IMR-90 (cell line): ENCODE measurements around the gene SOX8. TPM values are rescaled to one million over a fixed set of nuclear protein-coding genes. Genes with fewer than 3 reads are reported as not detected.

Experiments
- ATAC-seq: fragments of 200-7000 bp; cut with Tn5 transposase; 2 replicates; pipeline ENCODE4 v1.9.1; 2020; ENCODE audit warnings: low read depth, mild to moderate bottlenecking, moderate library complexity
- BruUV-seq: library from RNA; stranded (reverse); fragments of 400-500 nt; replicated peaks from 2 replicates; lab custom pipeline; 2021; lab: Mats Ljungman, UMichigan
- CTCF ChIA-PET: fragments of 300-600 bp; formaldehyde crosslinking; extraction: SDS; loops from one replicate; lab custom pipeline; 2021; ENCODE audit warnings: antibody characterized with exemption; lab: Yijun Ruan, JAX
- POLR2A ChIA-PET: fragments of 300-600 bp; sonication (Branson Sonifier 250); formaldehyde crosslinking; loops from one replicate; lab custom pipeline; 2022; ENCODE audit warnings: antibody characterized with exemption; ENCODE audit not compliant: unreplicated experiment; lab: Charles Lee
- DNase-seq: peaks from one replicate; pipeline ENCODE4 v3.0.0; 2013
- H2AFZ ChIP-seq: replicated peaks from 2 replicates; pipeline ENCODE3; 2013; ENCODE audit warnings: low read length, mild to moderate bottlenecking; ENCODE audit not compliant: poor library complexity
- H2AK5ac ChIP-seq: 2 replicates; pipeline ENCODE4 v1.6.1; 2013; ENCODE audit warnings: low read depth, low read length, inconsistent platforms
- H2AK9ac ChIP-seq: replicated peaks from 2 replicates; pipeline ENCODE3; 2013; ENCODE audit warnings: mild to moderate bottlenecking, low read depth, low read length, moderate library complexity; ENCODE audit not compliant: poor library complexity
- H2BK120ac ChIP-seq: 2 replicates; pipeline ENCODE4 v1.6.1; 2013; ENCODE audit warnings: low read depth, low read length, inconsistent platforms
- H2BK15ac ChIP-seq: 3 replicates; pipeline ENCODE4 v1.6.1; 2013; ENCODE audit warnings: low read depth, low read length, inconsistent platforms
- H2BK20ac ChIP-seq: 2 replicates; pipeline ENCODE4 v1.6.1; 2013; ENCODE audit warnings: low read depth, mild to moderate bottlenecking, inconsistent platforms, low read length, moderate library complexity
- H2BK5ac ChIP-seq: 2 replicates; pipeline ENCODE4 v1.6.1; 2013; ENCODE audit warnings: mild to moderate bottlenecking, low read depth, low read length, inconsistent platforms; ENCODE audit not compliant: poor library complexity, severe bottlenecking
- H3K14ac ChIP-seq: replicated peaks from 2 replicates; pipeline ENCODE4 v1.6.1; 2013; ENCODE audit warnings: low read depth, low read length, inconsistent platforms
- H3K18ac ChIP-seq: 2 replicates; pipeline ENCODE4 v1.6.1; 2013; ENCODE audit warnings: low read depth, low read length, control low read depth
- H3K23ac ChIP-seq: 2 replicates; pipeline ENCODE4 v1.6.1; 2013; ENCODE audit warnings: low read depth, low read length, inconsistent platforms
- H3K27ac ChIP-seq: 2 replicates; pipeline ENCODE4 v1.5.1; 2013; ENCODE audit warnings: mild to moderate bottlenecking, control low read depth, low read length; ENCODE audit not compliant: insufficient read depth
- H3K27me3 ChIP-seq: 2 replicates; pipeline ENCODE4 v1.6.1; 2013; ENCODE audit warnings: low read length; ENCODE audit not compliant: control insufficient read depth, insufficient read depth
- H3K36me3 ChIP-seq: 2 replicates; pipeline ENCODE4 v1.6.1; 2013; ENCODE audit warnings: low read length, mixed read lengths; ENCODE audit not compliant: control insufficient read depth, insufficient read depth
- H3K4ac ChIP-seq: 2 replicates; pipeline ENCODE4 v1.6.1; 2013; ENCODE audit warnings: low read depth, low read length, inconsistent platforms
- H3K4me1 ChIP-seq: 2 replicates; pipeline ENCODE4 v1.6.1; 2013; ENCODE audit warnings: low read length, mixed read lengths; ENCODE audit not compliant: control insufficient read depth, insufficient read depth
- H3K4me2 ChIP-seq: 2 replicates; pipeline ENCODE4 v1.6.1; 2013; ENCODE audit warnings: low read depth, mild to moderate bottlenecking, control low read depth, low read length, moderate library complexity
- H3K4me3 ChIP-seq: 2 replicates; pipeline ENCODE4 v1.5.1; 2013; ENCODE audit warnings: low read depth, mild to moderate bottlenecking, control low read depth, low read length, moderate library complexity; ENCODE audit not compliant: insufficient read depth
- H3K56ac ChIP-seq: 2 replicates; pipeline ENCODE4 v1.6.1; 2013; ENCODE audit warnings: low read length, inconsistent platforms; ENCODE audit not compliant: insufficient read depth; ENCODE audit errors: extremely low read depth
- H3K79me1 ChIP-seq, 2 experiments: 2 replicates each; pipeline ENCODE4 v1.6.1; 2013; ENCODE audit warnings: low read length in 2 of 2, inconsistent platforms in 1 of 2, low read depth in 1 of 2
- H3K9ac ChIP-seq: 2 replicates; pipeline ENCODE4 v1.6.1; 2013; ENCODE audit warnings: low read depth, low read length, control low read depth
- H3K9me1 ChIP-seq: 2 replicates; pipeline ENCODE4 v1.6.1; 2013; ENCODE audit warnings: low read length, inconsistent platforms; ENCODE audit not compliant: insufficient read depth
- H3K9me3 ChIP-seq: 2 replicates; pipeline ENCODE4 v1.6.1; 2013; ENCODE audit warnings: low read length; ENCODE audit not compliant: control insufficient read depth, insufficient read depth
- H4K20me1 ChIP-seq: 2 replicates; pipeline ENCODE4 v1.6.1; 2013; ENCODE audit warnings: low read length, inconsistent platforms; ENCODE audit not compliant: insufficient read depth
- H4K5ac ChIP-seq: 2 replicates; pipeline ENCODE4 v1.6.1; 2013; ENCODE audit warnings: mild to moderate bottlenecking, low read depth, low read length, control low read depth
- H4K8ac ChIP-seq, 2 experiments: 2 replicates each; pipeline ENCODE4 v1.6.1; 2013; ENCODE audit warnings: low read depth in 2 of 2, low read length in 2 of 2, control low read depth in 1 of 2, inconsistent platforms in 1 of 2
- H4K91ac ChIP-seq: 2 replicates; pipeline ENCODE4 v1.6.1; 2013; ENCODE audit warnings: low read depth, low read length, inconsistent platforms; ENCODE audit not compliant: insufficient read depth
- BHLHE40 ChIP-seq: fragments of 150-350 bp; IDR thresholded peaks from 2 replicates; pipeline ENCODE4 v1.6.1; 2016; ENCODE audit warnings: mild to moderate bottlenecking, low read depth, low read length
- CEBPB ChIP-seq: IDR thresholded peaks from 2 replicates; pipeline ENCODE4 v1.6.1; 2012; ENCODE audit warnings: low read depth, low read length, improper control_type of control experiment
- FOS ChIP-seq: fragments of 150-350 bp; IDR thresholded peaks from 2 replicates; pipeline ENCODE4 v1.6.1; 2016; ENCODE audit warnings: low read depth, low read length
- MAFK ChIP-seq: IDR thresholded peaks from 2 replicates; pipeline ENCODE4 v1.6.1; 2012; ENCODE audit warnings: low read depth, low read length, improper control_type of control experiment
- MAZ ChIP-seq: IDR thresholded peaks from 2 replicates; pipeline ENCODE4 v1.6.1; 2012; ENCODE audit warnings: low read depth, mild to moderate bottlenecking, low read length, improper control_type of control experiment, moderate library complexity, borderline replicate concordance
- MXI1 ChIP-seq: IDR thresholded peaks from 2 replicates; pipeline ENCODE4 v1.6.1; 2012; ENCODE audit warnings: low read depth, mild to moderate bottlenecking, low read length, moderate library complexity, borderline replicate concordance
- NFE2L2 ChIP-seq: fragments of 150-350 bp; IDR thresholded peaks from 2 replicates; pipeline ENCODE4 v1.6.1; 2016; ENCODE audit warnings: low read depth, mild to moderate bottlenecking, low read length
- POLR2A ChIP-seq: IDR thresholded peaks from 2 replicates; pipeline ENCODE4 v1.6.1; 2012; ENCODE audit warnings: mild to moderate bottlenecking, low read depth, low read length
- RAD21 ChIP-seq: IDR thresholded peaks from 2 replicates; pipeline ENCODE4 v1.6.1; 2012; ENCODE audit warnings: low read length, improper control_type of control experiment
- RCOR1 ChIP-seq: IDR thresholded peaks from 2 replicates; pipeline ENCODE4 v1.6.1; 2012; ENCODE audit warnings: mild to moderate bottlenecking, low read length, improper control_type of control experiment; ENCODE audit not compliant: insufficient replicate concordance
- RFX5 ChIP-seq: IDR thresholded peaks from 2 replicates; pipeline ENCODE4 v1.8.0; 2012; ENCODE audit warnings: low read depth, mild to moderate bottlenecking, low read length, moderate library complexity
- SMC3 ChIP-seq: fragments of 150-350 bp; IDR thresholded peaks from 2 replicates; pipeline ENCODE4 v1.6.1; 2016; ENCODE audit warnings: low read depth, mild to moderate bottlenecking, antibody characterized with exemption, low read length, moderate library complexity
- WGBS, 2 experiments: methylation state at CpG; one replicate each; pipeline versions ENCODE4 v1.1.5 to v1.1.7; 2013; ENCODE audit warnings: missing lambda C conversion rate in 2 of 2; ENCODE audit not compliant: insufficient read length in 1 of 2; ENCODE audit errors: extremely low coverage in 2 of 2; 5-methylcytosine and 5-hydroxymethylcytosine counted together
- dilution Hi-C: fragments of 300-500 bp; cut with HindIII; formaldehyde crosslinking; loops from one replicate; pipeline ENCODE4 v1.14.3; 2018; ENCODE audit warnings: low sequenced_read_pairs; ENCODE audit not compliant: unreplicated experiment
- in situ Hi-C: fragments of 300-500 bp; cut with MboI; formaldehyde crosslinking; loops from 3 replicates; pipeline ENCODE4 v1.14.3; 2019; ENCODE audit warnings: low sequenced_read_pairs, inconsistent platforms, mixed read lengths
- intact Hi-C: fragments of 100-400 bp; cut with micrococcal nuclease; formaldehyde crosslinking; loops from 2 replicates; pipeline ENCODE4 v1.10.0; 2022
- polyA plus RNA-seq, 3 experiments: library from polyadenylated mRNA; depleted of rRNA; stranded (reverse); fragments of >200 nt; gene quantifications; 2 replicates each; pipeline ENCODE4 v1.2.3, GENCODE V29; 2012; ENCODE audit warnings: low replicate concordance in 1 of 3
- total RNA-seq: library from RNA; depleted of rRNA; stranded (reverse); fragments of >200 nt; gene quantifications from 2 replicates; pipeline ENCODE4 v1.2.3, GENCODE V29; 2012
- TF ChIP-seq, protein P1 (sequence below): conservative IDR thresholded peaks from 2 replicates; pipeline ENCODE4 v1.5.1; 2012; ENCODE audit warnings: mild to moderate bottlenecking, low read depth, low read length, improper control_type of control experiment
- TF ChIP-seq, protein P2 (sequence below): fragments of 150-350 bp; IDR thresholded peaks from 2 replicates; pipeline ENCODE4 v1.6.1; 2016; ENCODE audit warnings: low read depth, mild to moderate bottlenecking, low read length, moderate library complexity, borderline replicate concordance
- TF ChIP-seq, protein P3 (sequence below): fragments of 150-350 bp; IDR thresholded peaks from 2 replicates; pipeline ENCODE4 v1.6.1; 2017; ENCODE audit warnings: mild to moderate bottlenecking, antibody characterized with exemption, low read length, low read depth

SOX8 gene
- total and polyA plus RNA-seq, 2 of the 4 experiments (the other 2 are of a cell fraction): under 0.01 to 0.26 TPM

DNA sequence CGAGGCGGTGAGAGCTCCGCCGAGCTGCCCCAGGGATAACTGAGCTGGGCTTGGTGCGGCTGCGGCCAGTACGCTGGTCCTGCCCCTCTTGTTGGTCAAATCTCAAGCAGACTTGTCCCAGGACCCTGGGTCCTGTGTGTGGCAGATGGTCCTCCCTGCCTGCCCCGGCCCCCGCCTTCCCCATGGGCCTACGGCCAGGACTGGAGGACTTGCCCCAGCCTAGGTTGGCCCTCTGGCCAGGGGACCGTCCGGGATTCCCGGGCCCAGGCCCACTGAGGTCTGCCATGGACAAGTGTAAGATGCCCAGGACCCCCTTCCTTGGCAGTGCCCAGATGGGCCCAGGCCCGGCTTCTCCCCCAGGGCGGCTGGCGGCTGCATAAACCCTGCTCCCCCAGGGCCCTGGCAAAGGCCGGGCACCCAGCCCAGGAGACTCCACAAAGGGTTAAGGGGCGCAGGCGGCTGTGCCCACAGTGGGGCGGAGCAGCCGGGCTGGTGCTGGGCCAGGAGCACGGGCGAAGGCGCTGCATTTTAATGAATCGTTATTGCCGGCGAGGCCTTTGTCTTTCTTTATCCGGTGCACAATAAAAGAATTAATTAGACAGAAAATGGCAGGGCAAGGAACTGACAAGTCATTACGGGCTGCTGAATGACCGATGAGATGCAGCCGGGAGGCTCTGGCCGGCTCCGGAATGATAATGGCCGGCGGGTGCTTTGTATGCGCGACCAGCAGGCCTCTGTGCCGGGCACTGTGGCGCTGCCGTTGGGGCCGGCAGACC, 9.1 kb downstream of the SOX8 start:
- H2BK120ac ChIP-seq: no peak overlapping the region
- no peak overlapping the region for H3K56ac ChIP-seq
- H2AFZ ChIP-seq: no peak overlapping the region
- H3K4me1 ChIP-seq: no peaks in the 10 kb centered on the region
- in situ Hi-C loops (no loop called here), dilution Hi-C loops (no loop called here), intact Hi-C loops (no loop called here)
- no peak for TF ChIP-seq RAD21
- TF ChIP-seq NFE2L2: no peak
- TF ChIP-seq SMC3: no peak
- TF ChIP-seq, protein P1, sequence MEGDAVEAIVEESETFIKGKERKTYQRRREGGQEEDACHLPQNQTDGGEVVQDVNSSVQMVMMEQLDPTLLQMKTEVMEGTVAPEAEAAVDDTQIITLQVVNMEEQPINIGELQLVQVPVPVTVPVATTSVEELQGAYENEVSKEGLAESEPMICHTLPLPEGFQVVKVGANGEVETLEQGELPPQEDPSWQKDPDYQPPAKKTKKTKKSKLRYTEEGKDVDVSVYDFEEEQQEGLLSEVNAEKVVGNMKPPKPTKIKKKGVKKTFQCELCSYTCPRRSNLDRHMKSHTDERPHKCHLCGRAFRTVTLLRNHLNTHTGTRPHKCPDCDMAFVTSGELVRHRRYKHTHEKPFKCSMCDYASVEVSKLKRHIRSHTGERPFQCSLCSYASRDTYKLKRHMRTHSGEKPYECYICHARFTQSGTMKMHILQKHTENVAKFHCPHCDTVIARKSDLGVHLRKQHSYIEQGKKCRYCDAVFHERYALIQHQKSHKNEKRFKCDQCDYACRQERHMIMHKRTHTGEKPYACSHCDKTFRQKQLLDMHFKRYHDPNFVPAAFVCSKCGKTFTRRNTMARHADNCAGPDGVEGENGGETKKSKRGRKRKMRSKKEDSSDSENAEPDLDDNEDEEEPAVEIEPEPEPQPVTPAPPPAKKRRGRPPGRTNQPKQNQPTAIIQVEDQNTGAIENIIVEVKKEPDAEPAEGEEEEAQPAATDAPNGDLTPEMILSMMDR: no peak
- TF ChIP-seq POLR2A: no peak
- TF ChIP-seq RFX5: no peak
- TF ChIP-seq, protein P2, sequence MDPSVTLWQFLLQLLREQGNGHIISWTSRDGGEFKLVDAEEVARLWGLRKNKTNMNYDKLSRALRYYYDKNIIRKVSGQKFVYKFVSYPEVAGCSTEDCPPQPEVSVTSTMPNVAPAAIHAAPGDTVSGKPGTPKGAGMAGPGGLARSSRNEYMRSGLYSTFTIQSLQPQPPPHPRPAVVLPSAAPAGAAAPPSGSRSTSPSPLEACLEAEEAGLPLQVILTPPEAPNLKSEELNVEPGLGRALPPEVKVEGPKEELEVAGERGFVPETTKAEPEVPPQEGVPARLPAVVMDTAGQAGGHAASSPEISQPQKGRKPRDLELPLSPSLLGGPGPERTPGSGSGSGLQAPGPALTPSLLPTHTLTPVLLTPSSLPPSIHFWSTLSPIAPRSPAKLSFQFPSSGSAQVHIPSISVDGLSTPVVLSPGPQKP: no peak
- TF ChIP-seq BHLHE40: no peak
- TF ChIP-seq FOS: no peak
- TF ChIP-seq, protein P3, sequence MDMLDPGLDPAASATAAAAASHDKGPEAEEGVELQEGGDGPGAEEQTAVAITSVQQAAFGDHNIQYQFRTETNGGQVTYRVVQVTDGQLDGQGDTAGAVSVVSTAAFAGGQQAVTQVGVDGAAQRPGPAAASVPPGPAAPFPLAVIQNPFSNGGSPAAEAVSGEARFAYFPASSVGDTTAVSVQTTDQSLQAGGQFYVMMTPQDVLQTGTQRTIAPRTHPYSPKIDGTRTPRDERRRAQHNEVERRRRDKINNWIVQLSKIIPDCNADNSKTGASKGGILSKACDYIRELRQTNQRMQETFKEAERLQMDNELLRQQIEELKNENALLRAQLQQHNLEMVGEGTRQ: no peak
- TF ChIP-seq CEBPB: no peak
- no peak for TF ChIP-seq MXI1
- TF ChIP-seq MAZ: no peak
- TF ChIP-seq RCOR1: no peak
- no peak for TF ChIP-seq MAFK
- H3K9me3 ChIP-seq: peaks cover 18% of the 10 kb centered on the region
- no peak overlapping the region for H3K4ac ChIP-seq
- no peak overlapping the region for H4K8ac ChIP-seq
- H2AK5ac ChIP-seq: no peak overlapping the region
- H2BK20ac ChIP-seq: no peak overlapping the region
- no TSS peak for BruUV-seq
- H3K27ac ChIP-seq: no peak overlapping the region
- H3K36me3 ChIP-seq: no peaks in the 10 kb centered on the region
- H3K4me3 ChIP-seq: no peak overlapping the region
- no peak overlapping the region for H4K91ac ChIP-seq
- ATAC-seq: no peak
- H3K14ac ChIP-seq: no peak overlapping the region
- H3K9me1 ChIP-seq: no peaks in the 10 kb centered on the region
- no peak overlapping the region for H3K4me2 ChIP-seq
- ChIA-PET CTCF (no interaction called here), POLR2A (no interaction called here)
- H3K27me3 ChIP-seq: peaks cover 47% of the 10 kb centered on the region
- H3K18ac ChIP-seq: no peak overlapping the region
- H2BK15ac ChIP-seq: no peak overlapping the region
- H3K23ac ChIP-seq: no peak overlapping the region
- H3K79me1 ChIP-seq: no peaks in the 10 kb centered on the region
- 86% methylated on average over 27 of the region's 41 CpGs; no CpG with 5 or more reads in 1 of the 2 experiments for WGBS, 2 experiments
- H4K20me1 ChIP-seq: no peaks in the 10 kb centered on the region
- no peak overlapping the region for H2AK9ac ChIP-seq
- no peak overlapping the region for H3K9ac ChIP-seq
- H4K5ac ChIP-seq: no peak overlapping the region
- DNase-seq: no peak
- H2BK5ac ChIP-seq: no peak overlapping the region
